HG03064 (cell line): Measurements from ENCODE around the gene DIAPH1.

Experiments used
- ATAC-seq: cut with Tn5 transposase; IDR thresholded peaks from one replicate; pipeline ENCODE4 v1.9.1; 2021; ENCODE audit warnings: low read depth; ENCODE audit not compliant: unreplicated experiment

The DIAPH1 gene

DNA sequence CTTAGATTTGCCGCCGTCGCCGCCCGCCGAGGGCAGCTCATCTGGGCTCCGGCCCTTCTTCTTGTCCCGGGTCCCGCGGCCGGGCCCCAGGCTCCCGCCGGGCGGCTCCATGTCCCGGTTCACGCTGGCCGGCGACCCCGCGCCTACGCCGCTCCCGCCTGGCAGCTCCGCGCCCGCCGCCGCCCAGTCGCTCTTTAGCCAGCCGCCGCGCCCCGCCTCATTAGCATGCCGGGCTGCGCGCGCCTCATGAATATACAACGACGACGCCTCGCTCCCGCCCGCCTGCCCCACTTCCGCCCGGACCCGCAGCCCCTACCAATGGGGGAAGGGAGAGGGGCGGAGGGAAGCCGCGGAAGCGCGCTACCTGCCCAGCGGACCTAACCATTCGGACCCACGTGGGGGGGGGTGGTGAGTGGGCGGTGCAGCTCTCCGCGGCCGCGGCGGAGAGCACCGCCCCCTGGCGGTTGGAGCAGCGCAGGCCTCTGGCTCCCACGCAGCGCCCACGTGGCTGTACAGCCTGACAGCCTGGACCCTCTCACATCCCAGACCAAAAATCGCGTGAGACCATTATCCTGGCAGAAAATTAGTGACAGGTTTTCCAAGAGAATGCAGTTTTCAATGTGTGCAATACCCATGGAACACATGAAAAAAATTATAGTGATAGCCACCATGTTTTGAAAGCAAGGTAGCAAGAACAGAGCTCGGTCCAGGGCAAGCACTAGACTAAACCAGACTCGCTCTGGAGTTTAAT lies at the start of gene DIAPH1:
Gene DIAPH1 (minus strand): TSS at position 197 of the 751 bp plus-strand sequence. CDS start 86 bp downstream, at position 111.
- ATAC-seq, result peak; percentile 79

DNA sequence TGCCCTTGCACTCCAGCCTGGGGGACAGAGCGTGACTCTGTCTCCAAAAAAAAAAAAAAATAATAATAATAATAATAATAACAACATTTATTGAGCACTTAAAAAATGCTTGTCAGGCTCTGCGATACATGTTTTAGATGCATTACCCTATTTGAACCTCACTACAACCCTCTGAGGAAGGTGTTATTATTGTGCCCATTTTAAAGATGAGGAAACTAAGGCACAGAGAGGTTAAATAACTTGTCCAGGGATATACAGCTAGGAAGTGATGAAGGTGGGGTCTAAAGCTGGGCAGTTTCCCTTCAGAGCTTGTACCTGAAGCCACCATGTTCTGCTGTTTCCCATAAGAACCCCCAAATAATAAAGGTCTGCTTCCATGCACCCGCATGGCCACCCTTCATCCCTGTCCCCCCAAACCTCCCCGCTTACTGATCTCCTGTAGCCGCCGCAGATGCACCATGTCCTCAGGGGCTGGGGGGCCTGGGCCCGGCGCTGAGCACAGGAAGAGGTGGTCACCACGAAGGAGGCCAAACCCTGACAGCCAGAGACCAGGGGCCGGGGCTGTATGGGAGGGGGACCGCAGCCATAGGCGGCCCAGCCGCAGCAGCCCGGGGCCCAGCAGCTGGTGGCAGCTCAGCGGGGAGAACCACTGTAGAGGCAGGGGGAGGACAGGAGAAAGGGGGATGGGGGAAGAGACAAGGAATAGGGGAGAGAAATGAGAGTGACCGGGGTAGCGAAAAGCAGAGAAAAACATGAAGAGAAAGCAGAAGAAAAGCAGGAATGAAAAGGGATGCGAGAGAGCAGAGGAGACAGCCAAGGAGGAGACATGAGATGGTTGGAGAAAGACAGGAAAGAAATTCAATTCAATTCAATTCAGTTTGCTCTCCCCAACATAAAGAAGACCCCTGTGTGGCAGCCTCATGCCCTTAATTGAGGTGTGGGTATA lies 47.5 kb upstream of the DIAPH1 start:
- no peak for ATAC-seq

DNA sequence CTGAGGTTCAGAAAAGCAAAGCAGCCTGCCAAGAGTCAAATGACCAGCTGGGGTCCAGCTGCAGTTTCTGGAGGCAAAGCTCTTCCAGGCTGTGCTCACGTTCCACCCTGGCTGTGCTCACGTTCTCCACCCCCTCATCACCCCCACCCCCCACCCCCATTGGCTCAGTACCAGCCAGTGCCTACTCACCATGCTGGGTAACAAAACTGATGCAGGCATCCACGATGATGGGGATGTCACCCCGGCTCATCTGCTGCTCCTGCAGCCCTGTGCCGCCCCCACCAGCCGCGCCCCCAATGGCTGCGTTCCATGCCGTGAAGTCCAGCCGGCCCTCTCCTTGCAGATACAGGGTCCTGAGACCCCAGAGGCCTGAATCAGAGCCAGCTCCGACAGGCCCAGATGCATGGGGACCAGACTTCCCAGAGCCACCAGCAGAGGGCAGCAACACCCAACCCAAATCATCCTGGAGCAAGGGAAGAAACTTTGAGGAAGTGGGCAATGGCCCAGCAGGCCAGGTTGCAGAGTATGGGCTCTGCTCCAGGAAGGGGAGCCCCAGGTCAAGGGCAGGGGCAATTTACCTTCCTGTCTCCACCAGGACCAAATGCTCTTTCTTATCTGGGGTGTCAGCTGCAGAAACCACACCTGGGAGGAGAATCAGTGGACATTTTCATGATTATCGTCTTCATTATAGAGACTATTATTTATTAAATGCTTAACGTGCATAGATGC lies 46.1 kb upstream of the DIAPH1 start:
- peak; percentile 82 for ATAC-seq

DNA sequence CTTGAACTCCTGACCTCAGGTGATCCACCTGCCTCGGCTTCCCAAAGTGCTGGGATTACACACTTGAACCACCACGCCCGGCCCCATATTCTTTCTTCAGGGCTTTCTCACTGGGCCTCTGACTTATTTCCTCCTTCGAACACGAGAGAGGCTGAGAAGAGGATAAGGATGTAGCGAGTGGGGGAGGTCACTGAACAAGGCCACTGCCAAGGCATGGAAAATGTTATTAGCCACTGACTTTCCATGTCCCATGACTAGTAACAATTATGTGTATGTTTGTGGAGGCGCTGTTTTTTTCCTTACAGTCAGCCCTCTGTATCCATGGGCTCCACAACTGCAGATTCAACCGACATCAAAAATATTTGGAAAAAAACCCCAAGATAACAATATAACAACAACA lies 44.7 kb upstream of the DIAPH1 start:
- no peak for ATAC-seq

DNA sequence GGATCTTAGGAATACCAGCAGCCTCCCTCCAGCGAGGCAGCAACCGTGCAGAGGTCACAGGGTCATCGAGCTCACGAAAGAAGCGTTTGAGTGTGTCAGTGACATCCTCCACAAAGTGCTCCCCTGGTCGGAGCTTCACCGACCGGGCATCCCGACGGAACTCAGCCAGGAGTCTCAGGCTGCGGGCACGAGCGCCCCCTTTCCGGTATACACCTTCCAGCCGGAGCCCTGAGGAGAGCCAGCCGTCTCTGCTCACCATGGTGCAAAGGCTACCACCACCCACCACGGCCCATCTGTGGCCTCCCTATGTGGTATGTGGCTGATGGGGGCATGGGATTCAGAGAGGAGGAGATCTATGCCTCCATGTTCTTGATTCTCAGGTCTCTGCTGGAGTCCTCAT lies 43.2 kb upstream of the DIAPH1 start:
- no peak for ATAC-seq

DNA sequence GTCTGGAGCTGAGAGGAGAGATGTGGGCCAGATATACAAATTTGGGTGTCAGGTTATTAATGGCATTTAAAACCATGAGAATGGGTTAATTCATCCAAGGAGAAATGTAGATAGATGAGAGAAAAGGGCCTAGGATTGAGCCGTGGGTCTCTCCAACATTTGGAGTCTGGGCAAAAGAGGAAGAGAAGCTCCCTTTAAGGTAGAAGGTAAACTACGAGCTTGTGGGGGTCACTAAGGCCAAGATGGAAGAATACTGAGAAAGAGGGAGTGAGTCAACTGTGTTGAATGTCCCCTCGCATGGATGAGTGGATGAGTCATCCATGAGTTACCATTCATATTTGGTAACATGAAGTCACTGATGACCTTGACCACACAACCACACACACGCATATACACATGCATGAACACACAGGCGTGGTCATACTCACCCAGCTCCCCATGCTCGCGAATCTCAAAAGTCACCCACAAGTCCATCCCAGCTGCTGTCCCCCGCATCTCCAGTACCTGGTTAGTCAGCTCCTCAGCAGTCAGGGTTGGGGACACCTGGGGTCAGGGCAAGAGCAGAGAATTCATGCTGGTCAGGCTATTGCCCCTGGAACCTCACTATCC lies 39.2 kb upstream of the DIAPH1 start:
- no peak for ATAC-seq

DNA sequence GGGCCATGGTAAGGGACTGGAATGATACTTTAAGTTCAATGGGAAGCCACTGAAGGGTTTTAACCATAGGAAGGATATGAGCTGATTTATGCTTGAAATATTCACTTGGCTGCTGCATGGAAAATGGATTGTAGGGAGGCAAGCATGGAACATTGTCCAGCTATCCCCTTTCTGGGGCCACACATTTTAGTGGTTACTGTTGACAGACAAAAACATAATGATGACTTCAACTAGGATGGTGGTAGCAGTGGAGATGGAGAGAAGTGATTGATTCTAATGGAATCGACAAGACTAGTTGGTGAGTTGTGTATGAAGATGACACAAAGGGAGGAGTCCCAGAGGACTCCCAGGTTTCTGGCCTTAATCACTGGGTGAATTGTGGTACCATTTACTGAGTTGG lies 38.6 kb upstream of the DIAPH1 start:
- no peak for ATAC-seq

DNA sequence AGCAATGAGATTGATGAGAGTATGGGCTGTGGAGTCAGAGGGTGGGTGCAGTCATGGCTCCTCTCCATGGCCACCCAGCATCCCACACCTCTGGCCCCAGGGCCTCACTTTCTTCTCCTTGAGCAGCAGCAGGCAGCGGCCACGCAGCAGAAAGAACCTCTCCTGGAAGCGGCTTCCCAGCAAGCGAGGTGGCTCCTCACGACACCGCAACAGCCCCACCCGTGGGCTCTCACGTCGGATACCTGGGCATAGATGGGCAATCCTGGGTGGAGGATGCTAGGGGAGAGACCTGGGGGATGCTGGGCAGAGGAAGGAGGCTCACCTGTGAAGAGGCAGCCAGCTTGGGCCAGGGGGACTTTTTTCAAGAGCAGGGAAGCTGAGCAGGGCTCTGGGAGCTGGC lies 37.6 kb upstream of the DIAPH1 start:
- no peak for ATAC-seq

DNA sequence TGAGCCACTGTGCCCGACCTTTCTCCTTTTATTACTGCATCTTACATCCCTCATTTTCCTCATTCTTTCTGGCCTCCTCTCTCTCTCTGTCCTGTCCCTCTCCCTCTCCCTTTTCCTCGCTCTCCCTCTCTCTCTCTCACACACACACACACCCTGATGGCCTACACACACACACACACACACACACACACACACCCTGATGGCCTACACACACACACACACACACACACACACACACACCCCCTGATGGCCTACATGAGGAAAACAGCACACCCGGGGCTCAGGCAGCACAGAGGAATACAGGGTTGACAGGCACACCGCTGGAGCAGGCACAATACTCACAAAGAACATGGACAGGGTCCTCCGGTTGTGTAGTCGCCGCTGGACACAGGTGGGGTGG lies 36.2 kb upstream of the DIAPH1 start:
- no peak for ATAC-seq

DNA sequence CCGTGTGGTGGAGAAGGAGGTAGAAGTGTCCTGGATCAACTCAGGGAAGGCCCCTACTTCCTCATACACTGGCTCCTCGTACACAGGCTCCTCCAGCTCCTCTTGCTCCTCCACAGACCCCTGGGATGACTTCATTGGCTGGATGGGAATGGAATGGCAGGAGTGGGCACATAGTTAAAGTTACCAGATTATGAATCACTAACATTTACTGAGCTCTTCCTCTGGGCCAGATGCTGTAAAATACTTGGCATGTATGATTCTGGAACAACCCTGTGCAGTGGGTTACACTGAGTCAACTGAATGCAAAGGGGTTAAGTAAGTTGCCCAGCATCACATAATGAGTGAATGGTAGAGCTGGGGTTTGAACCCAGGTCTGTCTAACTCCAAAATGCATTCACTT lies 35.5 kb upstream of the DIAPH1 start:
- ATAC-seq, result no peak

DNA sequence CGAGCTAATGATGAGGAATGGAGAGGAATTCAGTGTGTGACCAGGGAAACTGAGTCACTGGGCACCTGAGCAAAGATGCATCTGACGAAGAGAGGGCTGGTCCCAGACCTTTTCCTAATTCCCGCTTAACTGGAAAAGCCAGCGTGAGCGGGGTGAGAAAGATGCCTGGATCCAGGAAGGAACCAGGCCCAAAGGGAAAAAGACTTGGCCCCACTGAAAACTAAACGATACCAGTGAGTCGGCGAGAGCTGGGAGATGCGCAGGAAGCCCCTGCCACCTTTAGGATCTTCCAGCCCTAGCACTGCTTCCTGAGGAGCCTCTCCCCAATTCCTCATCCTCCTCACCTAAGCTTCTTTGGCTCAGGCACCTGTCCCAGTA lies 32.9 kb upstream of the DIAPH1 start:
- no peak for ATAC-seq

DNA sequence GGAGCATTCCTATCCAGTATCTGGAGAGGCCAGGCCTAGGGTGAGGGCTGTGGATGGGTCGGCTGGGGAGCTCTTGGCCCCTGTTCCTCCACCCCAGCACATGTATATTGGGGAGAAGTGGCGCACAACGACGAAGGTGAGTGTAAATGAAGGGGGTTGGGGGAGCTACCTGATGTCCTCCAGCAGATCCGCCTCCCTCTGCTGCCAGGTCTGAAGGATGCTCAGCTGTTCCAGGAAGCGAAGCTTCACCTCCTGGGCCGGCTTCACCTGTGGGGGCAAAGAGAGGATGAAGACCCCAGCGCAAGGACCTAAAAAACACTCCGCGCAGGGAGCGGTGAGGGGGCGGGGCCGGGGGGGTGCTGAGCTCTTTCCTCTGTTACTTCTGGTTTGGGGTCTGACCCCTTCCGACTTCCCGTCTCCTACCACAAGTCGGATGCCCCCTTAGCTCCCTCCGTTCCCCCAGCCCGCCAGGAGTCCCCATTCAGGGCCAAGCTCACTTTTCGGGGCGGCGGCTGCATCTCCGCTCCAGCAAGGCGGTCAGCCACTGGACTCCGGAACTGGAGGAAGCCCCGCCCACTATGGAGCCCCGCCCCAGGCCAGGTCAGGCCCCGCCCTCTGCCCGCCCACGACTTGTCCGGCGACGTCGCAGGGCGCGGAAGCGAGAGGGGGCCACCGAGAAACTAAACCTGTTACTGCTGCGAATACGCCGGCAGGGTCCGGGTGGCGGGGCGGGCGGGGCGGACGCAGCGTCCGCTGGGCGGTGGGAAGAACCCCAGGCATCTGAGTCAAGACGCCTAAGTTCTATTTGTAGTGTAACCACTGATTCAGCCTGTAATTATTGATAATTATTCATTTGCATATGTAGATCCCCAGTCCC lies 32.3 kb upstream of the DIAPH1 start, which contains the start of gene FCHSD1:
Gene FCHSD1 (minus strand): TSS at position 568 of the 877 bp plus-strand sequence. CDS start 50 bp downstream, at position 518.
- peak; percentile 95 for ATAC-seq

DNA sequence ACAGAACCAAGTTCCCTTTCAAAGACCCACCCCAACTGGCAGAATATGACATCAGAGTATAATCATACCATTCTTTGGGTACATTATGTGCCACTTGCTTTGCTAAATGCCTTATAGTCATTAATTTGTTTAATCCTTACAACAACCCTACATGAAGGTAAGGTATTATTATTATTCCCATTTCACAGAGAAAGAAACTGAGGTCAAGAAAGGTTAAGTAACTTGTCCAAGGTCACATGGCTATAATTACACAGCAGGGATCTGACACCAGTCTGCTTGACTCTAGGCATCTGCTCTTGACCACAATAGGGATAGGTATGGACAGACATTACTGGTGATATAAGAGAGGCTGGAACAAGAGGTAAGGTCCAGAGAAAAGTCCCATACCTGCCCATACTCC lies 31.2 kb upstream of the DIAPH1 start:
- ATAC-seq, result no peak

DNA sequence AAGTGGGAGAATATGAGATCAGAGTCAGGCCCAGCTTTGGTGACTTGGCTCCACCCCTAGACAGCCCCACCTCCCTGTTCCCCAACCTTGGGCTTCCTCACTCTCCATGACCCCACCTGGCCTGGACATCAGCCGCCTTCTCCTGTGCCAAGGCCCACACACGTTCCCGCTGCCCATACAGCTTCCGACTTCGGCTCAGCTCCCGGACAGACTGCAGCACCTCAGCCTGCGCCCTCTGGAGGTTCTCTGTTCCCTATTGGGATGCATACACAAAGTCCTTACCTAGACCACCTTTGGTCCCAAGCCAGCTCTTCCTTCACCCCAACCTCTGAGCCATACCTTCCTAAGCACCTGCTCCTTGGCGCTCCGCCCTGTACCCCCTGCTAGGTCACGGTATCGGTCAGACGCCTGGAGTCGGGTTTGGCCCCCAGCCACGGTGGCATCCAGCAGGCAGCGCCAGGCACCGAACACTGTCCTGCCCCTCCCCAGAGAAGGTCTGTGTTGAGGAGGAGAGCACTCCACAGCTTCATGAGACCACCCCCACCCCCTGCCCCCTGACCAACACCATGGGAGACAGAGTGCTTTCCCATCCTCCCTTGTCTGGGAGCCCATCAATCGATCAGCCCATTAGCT lies 30.4 kb upstream of the DIAPH1 start:
- ATAC-seq, result no peak

DNA sequence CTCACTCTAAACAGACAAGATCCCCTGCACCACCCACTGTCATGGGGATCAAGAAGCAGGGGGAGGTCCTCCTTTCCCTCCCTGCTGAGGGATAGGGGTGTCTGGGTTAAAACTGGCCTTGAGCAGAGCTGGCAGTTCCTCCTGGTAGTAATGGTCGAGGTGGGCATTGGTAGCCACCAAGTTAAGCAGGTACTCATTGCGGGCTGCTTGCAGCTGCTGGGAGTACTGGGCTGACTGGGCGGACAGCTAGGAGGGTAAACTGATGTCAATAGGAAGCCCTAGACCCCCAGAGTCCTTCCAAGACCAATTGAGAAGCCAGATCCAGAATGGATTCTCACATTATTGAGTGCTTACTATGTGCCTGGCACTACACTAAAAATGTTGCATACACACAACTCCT lies 29.1 kb upstream of the DIAPH1 start:
- no peak for ATAC-seq

DNA sequence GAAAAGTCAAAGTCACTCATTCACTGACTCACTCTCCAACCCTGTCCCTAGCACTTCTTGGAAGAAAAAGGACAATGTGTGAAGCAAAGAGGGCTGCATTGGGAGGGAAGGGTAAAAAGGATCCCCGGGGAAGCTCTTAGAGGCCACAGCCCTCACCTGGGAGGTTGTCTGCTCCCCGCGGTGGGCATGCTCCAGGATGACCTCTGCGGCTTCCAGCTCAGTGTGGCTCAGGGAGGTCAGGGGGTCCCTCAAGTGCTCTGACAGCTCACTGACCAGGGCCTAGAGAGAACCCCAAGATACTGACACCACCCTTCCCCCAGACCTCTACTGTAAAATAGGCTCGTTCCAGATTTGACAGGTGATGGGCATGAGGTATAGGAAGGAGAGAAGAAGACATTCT lies 28.4 kb upstream of the DIAPH1 start:
- ATAC-seq, result no peak

DNA sequence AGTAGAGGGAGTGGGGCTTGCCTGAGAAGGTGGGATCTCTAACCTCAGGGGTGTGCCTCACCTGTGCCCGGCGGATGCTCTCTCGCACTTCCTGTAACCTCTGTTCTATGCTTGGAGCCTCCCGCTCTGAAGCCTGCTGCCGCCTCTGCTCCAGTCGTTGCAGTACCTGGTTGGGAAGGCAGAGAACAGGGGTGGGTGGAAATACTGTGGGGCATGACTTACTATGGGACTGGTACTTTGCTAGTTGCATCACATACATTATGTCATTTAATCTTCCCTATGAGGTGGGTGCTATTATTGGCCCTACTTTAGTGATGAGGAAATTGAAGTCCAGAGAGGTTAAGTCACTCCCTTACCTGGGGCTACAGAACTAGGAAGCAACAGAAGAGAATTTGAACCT lies 27.2 kb upstream of the DIAPH1 start:
- ATAC-seq, result no peak

DNA sequence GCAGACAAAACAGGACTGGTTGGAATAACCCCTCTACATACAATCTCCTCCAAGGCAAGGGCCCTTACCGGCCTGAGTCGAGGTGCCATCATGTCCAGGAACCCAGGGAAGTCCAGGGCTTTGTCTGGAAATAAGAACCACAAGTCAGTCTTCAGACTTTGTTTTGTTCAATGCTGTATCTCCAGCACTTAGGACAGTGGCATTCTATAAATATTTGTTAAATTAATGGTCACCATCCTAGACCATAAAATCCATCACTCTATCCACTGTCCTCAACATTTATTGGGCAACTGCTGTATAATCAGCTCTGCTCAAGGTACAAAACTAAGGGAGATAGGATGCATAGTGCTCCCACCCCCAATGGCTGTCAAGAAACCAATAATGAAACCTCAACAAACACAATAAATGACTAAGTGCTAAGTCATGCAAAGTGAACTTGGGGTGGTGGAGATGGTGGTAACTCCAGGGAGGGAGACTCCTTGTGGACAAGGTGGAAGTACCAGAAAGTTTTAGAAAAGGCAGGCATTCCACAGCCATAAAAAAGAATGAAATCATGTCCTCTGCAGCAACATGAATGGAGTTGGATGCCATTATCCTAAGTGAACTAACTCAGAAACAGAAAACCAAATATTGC lies 23.0 kb upstream of the DIAPH1 start:
- no peak for ATAC-seq

DNA sequence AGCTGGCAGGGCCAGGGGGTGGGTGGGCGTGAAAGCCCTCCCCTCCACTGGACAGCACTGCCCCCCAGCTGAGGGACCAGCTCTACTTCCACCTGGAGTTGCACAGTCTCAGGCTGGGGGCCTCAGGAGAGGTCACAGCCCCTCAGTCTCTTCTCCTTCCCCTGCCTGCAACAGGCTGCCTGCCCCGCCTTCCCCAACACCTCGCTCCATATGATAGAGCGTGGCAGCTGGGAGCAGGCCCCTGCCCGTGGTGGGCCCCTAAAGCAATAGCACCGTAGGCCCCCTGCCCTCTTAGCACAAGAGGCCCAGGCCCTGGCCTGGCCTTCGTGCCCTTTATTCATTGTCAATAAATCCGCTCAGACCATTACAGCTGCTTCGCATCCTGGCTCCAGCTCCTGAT lies 21.9 kb upstream of the DIAPH1 start:
- no peak for ATAC-seq
